HG03066 (cell line): ENCODE measurements around the gene SH3RF2.

ENCODE experiments used
- ATAC-seq: cut with Tn5 transposase; IDR thresholded peaks from one replicate; pipeline ENCODE4 v1.9.1; 2021; ENCODE audit warnings: low read depth; ENCODE audit not compliant: unreplicated experiment

SH3RF2 gene

DNA sequence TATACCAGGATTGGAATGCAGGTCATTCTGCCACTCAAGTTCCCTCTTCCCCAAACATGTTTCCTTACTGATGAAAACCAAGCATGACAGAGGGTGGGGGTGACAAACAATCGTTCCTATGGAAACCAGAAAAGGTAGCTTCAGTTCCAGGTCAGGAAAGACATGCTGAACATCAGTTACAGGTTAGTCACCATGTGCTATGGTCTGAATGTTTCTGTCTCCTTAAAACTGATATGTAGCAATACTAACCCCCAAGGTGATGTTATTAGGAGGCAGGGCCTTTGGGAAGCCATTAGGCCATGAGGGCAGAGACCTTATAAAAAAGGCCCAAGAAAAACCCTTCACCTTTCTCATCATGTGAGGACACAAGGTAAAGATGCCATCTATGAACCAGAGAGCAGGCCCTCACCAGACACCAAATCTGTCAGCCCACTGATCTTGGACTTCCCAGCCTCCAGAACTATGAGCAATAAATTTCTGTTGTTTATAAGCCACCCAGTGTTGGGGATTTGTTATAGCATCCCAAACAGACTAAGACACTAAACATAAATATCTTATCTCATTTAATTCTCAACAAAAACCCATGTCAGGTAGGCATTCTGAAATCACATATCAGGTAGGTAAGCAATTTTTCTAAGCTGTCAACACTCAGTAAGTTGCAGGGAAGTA lies 15.7 kb upstream of the SH3RF2 start:
- no peak for ATAC-seq

DNA sequence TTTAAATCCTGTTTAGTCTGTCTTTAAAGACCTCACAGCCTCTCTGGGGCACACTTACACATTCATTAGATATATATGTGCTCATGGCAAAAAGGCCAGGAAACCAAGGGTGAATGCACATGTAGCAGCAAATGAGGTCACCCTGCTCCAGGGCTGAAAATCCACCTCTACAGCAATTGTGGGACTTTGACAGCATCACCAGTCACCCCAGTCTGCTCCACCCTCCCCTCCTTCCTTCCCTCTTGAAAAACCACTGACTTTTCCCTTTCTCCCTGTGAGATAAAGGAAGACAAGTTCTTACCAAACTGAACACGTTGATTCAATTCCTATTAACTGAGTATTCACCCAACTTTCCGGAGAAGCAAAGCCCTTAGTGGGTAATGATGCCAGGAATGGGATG lies 15.2 kb upstream of the SH3RF2 start:
- no peak for ATAC-seq

DNA sequence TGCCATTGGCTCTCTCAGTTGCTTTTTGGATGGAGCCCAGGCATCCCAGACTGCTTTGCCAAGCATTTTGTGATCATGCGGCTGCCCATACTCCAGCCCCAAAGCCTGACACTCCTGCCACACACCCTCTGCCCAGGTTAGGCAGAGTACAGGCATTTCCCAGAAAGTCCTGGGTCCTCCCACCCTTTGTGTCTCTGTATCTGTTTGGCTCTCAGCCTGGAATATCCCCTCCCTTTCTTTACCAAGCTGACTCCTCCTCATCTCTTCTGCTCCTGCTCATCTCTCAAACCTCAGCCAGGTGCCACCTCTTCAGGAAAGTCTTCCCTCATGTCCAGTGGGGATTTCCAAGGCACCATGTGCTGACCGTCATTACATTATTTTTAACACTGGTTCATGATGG lies 14.3 kb upstream of the SH3RF2 start:
- no peak for ATAC-seq

DNA sequence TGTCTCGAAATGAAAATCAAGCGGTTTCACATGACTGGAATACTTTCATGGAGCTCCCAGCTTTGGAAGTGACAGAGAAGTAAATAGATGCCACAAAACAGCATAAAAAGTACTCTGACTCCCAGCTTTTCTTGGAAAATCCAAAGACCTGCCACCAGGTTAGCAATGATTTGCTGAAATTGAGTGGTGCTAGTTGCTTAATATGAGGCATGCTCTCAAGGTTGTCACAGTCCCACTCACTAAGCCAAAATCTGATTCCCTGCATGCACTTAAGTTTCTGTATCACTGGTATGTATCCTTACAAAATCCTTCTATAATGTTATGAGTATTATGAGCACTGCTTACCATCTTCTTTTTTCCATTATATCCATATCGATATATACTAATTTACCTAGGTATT lies 13.0 kb upstream of the SH3RF2 start:
- ATAC-seq, result no peak

DNA sequence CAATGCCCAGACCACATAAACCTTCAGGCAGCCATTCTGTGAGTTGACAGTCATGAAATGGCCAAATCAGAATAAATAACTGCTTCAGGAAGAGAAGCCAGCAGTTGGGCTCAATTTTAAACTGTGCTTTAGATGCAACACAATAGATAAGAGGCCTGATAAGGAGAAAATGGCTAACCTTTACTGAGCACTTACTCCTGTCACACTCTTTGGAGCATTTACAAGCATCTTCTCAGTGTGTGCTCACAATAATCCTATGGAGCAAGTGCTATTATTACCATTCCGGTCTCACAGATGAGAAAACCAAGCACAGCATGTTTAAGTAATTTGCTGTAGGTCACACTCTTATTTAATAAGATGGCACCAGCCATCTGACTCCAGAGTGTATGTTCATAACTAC lies 11.5 kb upstream of the SH3RF2 start:
- ATAC-seq, result no peak

DNA sequence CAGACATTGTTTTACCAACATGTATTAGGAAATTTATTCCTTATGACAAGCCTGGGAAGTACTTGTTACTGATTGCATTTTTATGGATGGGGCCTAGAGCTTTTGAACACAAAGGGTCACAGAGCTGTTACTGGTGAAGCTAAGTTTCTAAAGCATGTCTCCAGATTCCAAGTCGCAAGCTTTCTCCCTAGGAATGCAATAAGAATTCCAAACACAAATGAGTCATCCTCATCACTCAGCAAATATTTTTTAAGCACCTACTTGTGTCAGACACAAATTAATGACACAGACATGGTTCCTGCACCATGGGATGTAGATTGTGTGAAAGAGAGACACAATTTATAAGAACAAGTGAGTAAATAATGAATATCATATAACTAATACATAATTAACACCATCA lies 11.0 kb upstream of the SH3RF2 start:
- ATAC-seq, result no peak

DNA sequence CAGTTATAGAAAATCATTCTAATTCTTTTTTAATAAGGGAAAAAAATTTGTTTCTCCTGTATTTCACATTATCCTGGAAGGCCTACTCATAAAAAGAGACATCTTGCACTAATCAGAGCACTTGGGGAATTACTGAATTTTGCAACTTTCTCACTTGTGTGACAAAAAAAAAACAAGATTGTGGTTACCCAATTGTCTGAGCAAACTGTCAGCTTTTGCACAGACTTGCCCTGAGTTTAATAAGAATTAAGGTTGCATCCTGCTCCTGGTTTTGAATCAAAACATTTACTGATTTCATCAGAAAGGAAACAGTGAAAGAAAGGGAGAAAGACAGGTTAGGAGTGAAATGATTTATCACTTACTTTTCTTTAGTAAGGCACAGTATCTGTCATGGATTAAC lies 10.6 kb upstream of the SH3RF2 start:
- ATAC-seq, result no peak

DNA sequence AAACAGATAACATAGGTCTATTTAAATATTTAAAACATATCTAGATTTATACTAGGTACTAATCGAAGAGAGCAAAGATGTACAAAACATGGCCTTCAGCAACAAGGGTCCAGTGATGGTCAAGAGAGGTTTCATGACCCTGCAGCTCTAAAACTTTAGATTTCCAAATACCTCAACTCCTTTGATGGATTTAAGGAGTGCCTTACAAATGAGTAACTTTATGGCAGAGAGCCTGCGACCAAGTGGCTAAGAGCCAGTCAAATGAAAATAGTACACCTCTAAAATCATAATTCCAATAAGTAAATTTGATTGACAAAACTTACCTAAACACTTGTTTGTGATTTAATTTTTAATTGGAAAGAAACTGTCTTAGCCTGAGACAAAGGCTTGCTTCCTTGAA lies 4.7 kb upstream of the SH3RF2 start:
- no peak for ATAC-seq

DNA sequence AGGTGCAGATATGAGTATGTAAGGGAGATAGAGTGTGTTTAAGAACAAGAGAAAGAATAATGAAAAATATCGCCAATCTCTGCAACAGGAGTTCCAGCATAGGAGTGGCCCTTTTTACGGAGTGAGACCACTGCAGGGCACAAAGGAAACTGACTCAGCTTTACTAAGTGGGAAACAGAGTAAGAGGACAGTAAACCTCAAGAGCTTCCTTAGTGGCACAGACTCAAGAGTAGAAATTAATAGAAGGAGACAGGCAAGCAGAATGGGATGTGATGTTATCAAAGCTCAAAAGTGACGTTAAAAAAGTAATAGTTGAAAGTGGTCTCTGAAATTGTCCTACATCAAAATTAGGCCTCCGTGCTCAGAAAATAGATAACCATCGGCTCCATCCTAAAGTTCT lies 2.1 kb upstream of the SH3RF2 start:
- no peak for ATAC-seq

DNA sequence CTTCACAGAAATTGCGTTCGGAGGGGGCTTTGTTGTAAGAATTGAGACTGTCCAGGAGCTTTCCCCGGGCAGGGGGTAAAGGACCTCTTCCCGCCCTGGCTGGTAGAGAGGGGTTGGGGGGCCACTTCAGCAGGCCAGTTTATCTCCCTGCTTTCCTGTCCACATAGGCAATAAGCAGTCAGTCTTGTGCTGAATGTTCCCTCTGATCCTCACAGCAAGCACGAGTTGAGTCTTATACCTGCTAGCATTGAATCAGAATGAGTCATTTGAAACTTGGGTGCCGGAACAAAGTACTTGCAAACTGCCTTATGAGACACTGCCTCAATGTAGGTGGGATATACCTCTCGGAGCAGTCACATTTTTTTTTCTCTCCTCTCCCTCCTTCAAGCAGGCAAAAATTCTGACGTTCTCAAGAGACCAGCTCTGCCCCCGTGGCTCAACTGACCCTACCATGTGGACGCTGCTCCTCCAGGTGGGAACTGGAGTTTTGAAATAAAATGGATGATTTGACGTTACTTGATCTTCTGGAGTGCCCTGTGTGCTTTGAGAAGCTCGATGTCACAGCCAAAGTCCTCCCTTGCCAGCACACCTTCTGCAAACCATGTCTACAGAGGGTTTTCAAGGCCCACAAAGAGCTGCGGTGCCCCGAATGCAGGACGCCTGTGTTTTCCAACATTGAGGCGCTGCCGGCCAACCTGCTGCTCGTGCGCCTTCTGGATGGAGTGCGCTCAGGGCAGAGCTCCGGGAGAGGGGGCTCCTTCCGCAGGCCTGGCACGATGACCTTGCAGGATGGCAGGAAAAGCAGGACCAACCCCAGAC lies 1.3 kb downstream of the SH3RF2 start:
- ATAC-seq, result no peak

DNA sequence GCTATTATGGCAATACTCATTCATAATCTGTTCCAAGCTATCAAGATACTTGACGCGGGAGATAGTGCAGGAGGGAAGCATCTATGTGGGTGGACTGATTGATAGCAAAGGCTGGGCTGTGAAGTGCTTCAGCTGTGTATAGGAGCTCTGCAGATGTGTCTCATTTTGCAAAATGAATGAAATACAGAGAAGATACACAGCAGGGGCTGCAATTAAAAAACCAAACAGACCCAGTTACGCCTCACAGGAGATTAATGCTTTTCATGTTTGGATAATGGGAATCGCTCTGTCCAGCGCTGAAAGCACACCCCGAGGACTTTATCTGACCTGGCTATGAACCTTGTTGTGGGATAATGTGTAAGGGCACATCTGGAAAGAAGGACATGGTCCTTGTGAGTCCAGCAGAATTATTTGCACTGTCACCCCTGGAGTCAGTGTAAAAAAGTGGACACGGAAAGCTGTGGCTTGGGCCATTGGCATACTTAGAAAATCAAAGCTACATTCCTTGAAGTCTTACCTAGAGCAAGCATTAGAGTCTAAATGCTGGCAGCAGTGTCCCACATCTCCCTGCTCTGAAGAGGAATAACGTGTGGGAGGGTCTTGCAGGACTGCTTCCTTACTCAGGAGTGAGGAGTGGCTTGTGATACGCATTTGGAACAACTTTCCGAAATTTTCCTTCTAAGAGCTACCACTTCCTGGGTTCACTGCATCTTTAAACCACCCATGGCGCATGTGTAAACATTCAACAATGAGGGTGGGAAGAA lies 2.6 kb downstream of the SH3RF2 start:
- ATAC-seq, result no peak

DNA sequence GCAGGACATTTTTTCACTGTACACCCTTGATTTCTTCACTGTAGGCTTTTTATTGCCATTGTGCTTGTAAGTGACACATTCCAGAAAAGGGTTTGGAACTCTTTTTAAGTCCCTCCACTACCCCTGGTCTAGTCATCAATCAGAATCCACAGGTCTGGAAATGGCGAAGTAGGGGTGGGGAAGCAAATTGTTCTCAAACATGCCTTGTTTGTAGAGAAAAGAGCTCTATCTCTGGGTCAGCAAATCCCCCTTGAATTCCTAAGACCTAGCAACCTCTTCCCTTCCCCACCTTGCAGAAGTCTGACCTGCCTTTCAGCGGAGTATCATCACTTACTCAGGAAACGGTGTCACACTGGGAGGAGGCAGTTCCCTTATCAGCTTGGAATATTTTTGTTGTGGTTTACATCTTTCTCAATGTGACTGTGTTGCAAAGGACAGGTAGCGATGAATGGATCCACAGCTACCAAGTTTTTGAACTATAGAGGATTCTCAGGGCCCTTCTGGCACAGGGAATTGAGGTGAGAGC lies 3.2 kb downstream of the SH3RF2 start:
- ATAC-seq, result no peak

DNA sequence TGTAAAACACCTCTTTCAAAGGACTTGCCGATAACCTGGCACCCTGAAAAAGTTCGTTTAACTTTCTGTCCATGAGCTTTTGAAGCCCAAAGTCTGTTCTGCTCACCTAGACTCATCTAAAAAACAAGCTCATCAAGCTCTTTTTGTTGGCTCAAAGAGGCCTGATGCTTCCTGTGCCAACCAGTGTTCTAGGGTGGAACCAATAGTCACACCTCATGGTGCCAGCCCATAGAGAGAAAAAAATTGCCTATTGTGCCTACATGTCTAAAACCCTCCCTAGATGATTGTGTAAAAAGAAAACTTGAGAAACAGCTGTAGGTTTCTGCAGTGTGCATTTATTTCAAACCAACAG lies 4.7 kb downstream of the SH3RF2 start:
- no peak for ATAC-seq

DNA sequence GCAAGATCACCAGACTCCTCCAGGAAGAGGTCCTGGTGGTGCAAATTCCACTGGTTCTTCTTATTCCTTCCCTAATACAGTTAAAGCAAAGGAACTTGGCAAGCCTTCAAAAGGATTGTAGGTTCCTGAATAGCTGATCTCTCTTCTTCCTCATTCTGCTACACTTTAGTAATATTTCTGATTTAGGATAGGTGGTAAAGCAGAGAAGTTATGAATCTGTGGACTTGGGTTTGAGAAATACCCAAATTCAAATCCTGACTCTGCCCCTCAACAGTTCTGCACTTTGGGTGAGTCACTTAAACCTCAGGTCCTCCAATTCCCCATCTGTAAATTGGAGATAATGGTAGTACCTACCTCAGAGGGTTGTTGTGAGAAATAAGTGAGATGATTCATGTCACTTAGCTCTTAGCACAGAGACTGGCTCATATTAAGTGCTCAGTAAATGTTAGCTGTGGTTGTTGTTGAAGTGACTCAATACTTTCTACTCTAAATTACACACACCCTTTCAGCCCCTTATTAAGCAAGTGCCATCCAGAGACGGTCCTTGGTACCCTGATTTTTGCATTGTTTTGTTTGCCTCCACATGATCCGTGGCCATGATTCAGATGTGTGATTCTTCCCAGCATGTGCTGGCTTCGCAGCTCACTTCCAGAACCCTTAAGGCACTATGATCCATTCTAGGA lies 5.2 kb downstream of the SH3RF2 start:
- no peak for ATAC-seq

DNA sequence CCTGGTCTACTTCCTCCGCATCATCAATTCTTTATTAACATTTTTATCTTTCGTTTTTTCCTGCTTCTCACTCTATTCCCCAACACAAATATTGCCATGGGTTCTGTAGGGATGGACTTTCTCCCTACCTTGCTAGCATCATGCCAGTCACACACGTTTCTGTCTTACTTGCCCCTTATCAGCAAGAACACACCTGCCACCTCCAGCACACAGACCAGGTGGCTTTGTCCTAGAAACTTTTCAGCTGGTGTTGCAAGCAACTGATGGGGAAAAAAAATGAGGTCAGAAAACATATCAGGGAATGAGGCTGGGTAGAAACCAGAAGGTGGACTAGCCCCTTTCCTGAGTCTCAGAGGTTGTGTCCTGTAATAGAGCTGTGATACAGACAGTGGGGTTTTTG lies 5.8 kb downstream of the SH3RF2 start:
- no peak for ATAC-seq

DNA sequence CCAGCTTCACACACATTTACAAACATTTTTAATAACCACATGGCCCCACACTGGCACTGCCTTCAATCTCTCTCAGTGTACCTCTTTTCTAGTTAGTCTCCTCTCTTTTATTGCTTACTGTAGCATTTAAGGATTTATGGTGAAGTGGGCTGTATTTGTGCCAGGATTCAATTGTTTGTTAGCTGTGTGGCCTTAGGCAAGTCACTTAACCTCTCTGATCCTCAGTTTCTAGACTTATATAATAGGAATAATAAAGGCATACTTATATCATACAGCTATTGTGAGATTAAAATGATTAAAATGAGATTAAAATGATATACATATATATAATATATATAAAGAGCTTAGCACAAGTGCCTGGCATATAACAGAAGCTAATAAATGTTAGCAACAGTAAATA lies 6.4 kb downstream of the SH3RF2 start:
- ATAC-seq, result no peak

DNA sequence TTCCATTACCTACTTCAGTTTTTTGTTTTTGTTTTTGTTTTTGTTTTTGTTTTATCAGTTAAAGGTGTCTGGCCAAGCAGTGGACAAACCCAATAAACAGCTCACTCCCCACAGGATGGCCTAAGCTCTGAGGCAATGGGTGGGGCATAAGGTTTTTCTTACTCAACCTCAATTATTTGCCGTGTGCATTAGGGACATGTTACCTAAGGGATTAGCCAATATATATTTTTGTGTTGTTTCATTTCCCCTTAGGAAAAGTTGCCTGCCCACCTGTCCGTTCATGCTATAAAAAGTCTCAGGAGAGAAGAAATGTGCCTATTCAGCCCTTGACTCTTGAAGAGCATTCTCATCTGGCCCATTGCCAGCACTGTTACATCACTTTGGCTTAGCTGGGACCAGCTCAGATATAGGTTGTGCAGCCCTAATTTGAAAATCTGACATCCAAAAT lies 7.3 kb downstream of the SH3RF2 start:
- no peak for ATAC-seq

DNA sequence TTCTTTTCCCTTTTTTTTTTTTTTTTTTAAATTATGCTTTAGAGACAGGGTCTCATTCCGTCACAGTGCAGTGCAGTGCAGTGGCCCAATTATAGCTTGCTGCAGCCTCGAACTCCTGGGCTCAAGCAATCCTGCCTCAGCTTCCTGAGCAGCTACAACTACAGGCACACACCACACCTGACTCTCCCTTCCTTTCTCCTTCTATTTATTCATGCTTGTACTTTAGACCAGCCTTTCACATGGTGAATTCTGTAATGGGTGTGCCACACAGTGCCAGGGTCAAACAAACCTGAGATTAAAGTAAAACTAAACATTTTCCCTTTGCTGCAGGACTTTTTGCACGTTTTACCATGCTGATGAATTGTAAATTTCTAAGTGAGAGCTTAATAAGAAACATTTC lies 8.0 kb downstream of the SH3RF2 start:
- no peak for ATAC-seq

DNA sequence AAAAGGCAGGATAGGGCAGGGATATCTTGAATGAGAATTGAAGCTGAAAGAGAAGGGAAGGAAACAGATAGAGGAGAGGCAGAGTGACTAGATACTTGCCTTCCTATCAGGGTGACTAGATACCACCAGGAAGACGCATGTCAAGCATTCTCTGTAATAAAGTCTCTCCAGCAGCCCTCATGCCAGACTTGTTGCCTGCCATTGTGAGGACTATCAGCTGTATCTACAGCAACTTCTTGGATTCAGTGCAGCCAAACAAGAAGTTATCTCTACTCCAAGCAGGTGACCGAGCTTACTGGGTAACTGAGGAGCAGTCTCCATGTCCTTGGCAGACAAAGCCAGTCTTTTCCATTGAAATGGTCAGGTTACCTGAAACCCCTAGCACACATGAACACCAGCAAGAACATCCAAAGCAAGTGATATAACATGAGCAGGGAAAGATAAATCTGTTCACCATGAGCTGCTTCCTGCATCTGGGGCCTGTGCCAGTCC lies 9.3 kb downstream of the SH3RF2 start:
- ATAC-seq, result no peak

DNA sequence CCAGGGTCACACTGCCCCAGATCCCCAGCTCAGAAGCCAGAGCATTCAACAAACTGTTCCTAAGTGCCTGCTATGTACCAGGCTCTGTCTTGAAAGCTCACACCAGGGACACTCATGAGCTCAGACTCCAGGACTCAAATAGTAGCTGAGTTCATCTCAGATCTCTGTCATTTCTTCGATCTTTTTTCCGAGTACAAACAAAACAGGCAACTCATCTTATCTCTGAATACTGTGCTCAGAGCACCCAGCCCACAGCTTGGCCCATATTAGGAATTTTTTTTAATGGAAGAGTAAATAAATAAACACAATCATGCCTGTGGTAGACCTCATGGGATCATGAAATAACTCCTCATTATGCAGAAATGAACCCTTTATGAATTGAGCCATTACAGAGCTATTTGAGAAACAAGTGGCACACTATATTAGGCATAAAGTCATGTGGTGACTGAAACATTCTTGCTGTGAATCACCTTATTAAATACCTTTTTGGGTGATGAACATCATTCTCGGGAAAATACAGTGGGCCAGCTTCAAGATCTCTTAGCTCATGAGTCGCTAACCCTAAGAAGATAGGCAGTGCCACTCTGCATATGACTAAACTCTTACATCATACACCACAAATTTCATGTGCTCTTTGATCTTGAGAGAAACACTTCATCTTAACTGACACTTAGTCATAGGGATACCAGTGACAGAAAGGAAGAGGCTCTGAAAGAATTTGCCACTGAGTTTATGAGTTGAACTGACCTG lies 9.9 kb downstream of the SH3RF2 start:
- no peak for ATAC-seq
